OCI-LY3 (cell line): ENCODE measurements around the gene KRTAP10-2.

Source experiments
- CTCF ChIP-seq: fragments of 200-600, 300-600 bp; sonication (generic); IDR thresholded peaks from 2 replicates; pipeline ENCODE4 v1.5.1; 2014; ENCODE audit warnings: antibody characterized with exemption, low read length, low read depth
- EZH2phosphoT487 ChIP-seq: fragments of 200-600 bp; shearing (Covaris generic); IDR thresholded peaks from 2 replicates; pipeline ENCODE4 v1.6.1; 2018; ENCODE audit warnings: antibody characterized with exemption, mixed run types, low read depth

DNA sequence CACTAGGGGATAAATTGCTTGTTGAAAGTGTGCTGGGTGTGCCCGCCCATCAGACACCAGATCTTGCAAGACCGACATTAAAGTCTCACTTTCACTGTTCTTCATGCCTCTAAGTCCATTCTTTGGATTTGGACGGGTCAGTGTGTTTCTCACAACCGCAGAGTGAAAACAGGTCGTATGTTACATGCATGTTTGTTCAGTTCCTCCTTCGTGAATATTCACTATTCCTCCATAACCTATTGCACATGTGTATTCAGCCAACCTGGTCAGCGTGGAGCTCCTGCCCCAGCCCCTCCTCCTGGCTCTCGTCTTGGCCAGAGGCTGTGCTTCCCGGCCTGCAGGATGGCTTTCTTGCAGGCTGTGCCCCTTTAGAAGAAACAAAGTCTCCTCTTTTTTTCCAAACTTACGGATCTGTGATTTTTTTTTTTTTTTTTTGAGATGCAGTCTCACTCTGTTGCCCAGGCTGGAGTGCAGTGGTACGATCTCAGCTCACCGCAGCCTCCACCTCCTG, 43.2 kb upstream of the KRTAP10-2 start:
- TF ChIP-seq CTCF (no peak), EZH2phosphoT487 (no peak)
